ENCODE results near the gene INPP5D. TPM values are rescaled to one million over a fixed set of nuclear protein-coding genes. Genes with fewer than 3 reads are reported as not detected.

INPP5D gene
- total RNA-seq, 1 donor from 2014 or later: 14.7 TPM

- FAIRE-seq (no peak), DNase-seq (ENCODE audit: low read depth) (no peak)
- Histone ChIP-seq H3K4me2 (ENCODE audit: low read length) (no peak overlapping the region), H4K20me1 (ENCODE audit: insufficient read depth, low read length) (no peaks in the 10 kb centered on the region), H3K36me3 (ENCODE audit: insufficient read depth, low read length) (no peaks in the 10 kb centered on the region), H3K27me3 (ENCODE audit: insufficient read depth, low read length) (no peaks in the 10 kb centered on the region), H3K9me3 (ENCODE audit: insufficient read depth, low read depth, low read length) (no peaks in the 10 kb centered on the region), H3K27ac (ENCODE audit: low read depth, low read length) (no peak overlapping the region), H3K4me1 (ENCODE audit: insufficient read depth, low read length) (no peaks in the 10 kb centered on the region), H2AFZ (ENCODE audit: low read depth, low read length) (no peak overlapping the region), H3K9ac (ENCODE audit: low read length) (no peak overlapping the region), H3K4me3 (ENCODE audit: insufficient read depth, low read depth, low read length) (no peak overlapping the region), H3K79me2 (ENCODE audit: insufficient read depth, low read length) (no peaks in the 10 kb centered on the region)
- Mint-ChIP-seq H3K4me1 (ENCODE audit: low read depth, unreplicated experiment) (peaks cover 3% of the 10 kb centered on the region), H3K27me3 (ENCODE audit: low read depth, unreplicated experiment) (peaks cover 11% of the 10 kb centered on the region), H3K27ac (ENCODE audit: unreplicated experiment) (no peak overlapping the region), H3K9me3 (ENCODE audit: unreplicated experiment) (peaks cover 2% of the 10 kb centered on the region), H3K4me3 (ENCODE audit: unreplicated experiment) (no peak overlapping the region), H3K36me3 (ENCODE audit: low read depth, unreplicated experiment) (no peaks in the 10 kb centered on the region)
- TF ChIP-seq CTCF (IDR thresholded peaks at IDR 0.05; ENCODE audit: insufficient read depth, low read depth, low read length) (no peak), EZH2 (IDR thresholded peaks at IDR 0.05; ENCODE audit: insufficient read depth, low read length) (no peak)
Observed at GRCh38 chr2:233062451-233062850, 2.3 kb downstream of the INPP5D start.

DNA sequence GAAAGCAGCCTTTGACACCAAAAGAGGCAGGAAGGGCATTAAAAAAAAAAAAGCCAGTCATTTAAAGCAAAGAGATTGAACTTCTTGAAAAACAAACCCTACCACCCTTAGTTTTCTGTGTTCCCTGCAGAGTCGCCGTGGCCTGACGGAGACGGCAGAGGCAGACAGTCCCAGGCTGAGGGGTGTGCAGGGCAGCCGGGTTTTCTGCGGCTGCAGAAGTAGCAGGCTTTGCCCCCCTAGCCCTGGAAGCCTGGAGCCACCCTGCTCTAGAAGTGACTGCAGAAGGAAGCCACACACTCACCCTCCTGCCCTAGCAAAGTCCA, 2.8 kb downstream of the INPP5D start:
- no peak overlapping the region for H2AFZ ChIP-seq (ENCODE audit: low read depth, low read length)
- no peak overlapping the region for H3K27ac Mint-ChIP-seq (ENCODE audit: unreplicated experiment)
- H3K9me3 Mint-ChIP-seq (ENCODE audit: unreplicated experiment): peaks cover 2% of the 10 kb centered on the region
- no peak overlapping the region for H3K9ac ChIP-seq (ENCODE audit: low read length)
- no peak overlapping the region for H3K4me3 Mint-ChIP-seq (ENCODE audit: unreplicated experiment)
- H3K9me3 ChIP-seq (ENCODE audit: insufficient read depth, low read depth, low read length): no peaks in the 10 kb centered on the region
- no peak overlapping the region for H3K27ac ChIP-seq (ENCODE audit: low read depth, low read length)
- no peak overlapping the region for H3K4me2 ChIP-seq (ENCODE audit: low read length)
- no peaks in the 10 kb centered on the region for H3K27me3 ChIP-seq (ENCODE audit: insufficient read depth, low read length)
- H3K4me1 ChIP-seq (ENCODE audit: insufficient read depth, low read length): no peaks in the 10 kb centered on the region
- FAIRE-seq (no peak), DNase-seq (ENCODE audit: low read depth) (no peak)
- no peaks in the 10 kb centered on the region for H3K36me3 ChIP-seq (ENCODE audit: insufficient read depth, low read length)
- no peaks in the 10 kb centered on the region for H3K79me2 ChIP-seq (ENCODE audit: insufficient read depth, low read length)
- peaks cover 11% of the 10 kb centered on the region for H3K27me3 Mint-ChIP-seq (ENCODE audit: low read depth, unreplicated experiment)
- H3K36me3 Mint-ChIP-seq (ENCODE audit: low read depth, unreplicated experiment): no peaks in the 10 kb centered on the region
- peaks cover 3% of the 10 kb centered on the region for H3K4me1 Mint-ChIP-seq (ENCODE audit: low read depth, unreplicated experiment)
- TF ChIP-seq CTCF (IDR thresholded peaks at IDR 0.05; ENCODE audit: insufficient read depth, low read depth, low read length) (no peak), EZH2 (IDR thresholded peaks at IDR 0.05; ENCODE audit: insufficient read depth, low read length) (no peak)
- H4K20me1 ChIP-seq (ENCODE audit: insufficient read depth, low read length): no peaks in the 10 kb centered on the region
- H3K4me3 ChIP-seq (ENCODE audit: insufficient read depth, low read depth, low read length): no peak overlapping the region

DNA sequence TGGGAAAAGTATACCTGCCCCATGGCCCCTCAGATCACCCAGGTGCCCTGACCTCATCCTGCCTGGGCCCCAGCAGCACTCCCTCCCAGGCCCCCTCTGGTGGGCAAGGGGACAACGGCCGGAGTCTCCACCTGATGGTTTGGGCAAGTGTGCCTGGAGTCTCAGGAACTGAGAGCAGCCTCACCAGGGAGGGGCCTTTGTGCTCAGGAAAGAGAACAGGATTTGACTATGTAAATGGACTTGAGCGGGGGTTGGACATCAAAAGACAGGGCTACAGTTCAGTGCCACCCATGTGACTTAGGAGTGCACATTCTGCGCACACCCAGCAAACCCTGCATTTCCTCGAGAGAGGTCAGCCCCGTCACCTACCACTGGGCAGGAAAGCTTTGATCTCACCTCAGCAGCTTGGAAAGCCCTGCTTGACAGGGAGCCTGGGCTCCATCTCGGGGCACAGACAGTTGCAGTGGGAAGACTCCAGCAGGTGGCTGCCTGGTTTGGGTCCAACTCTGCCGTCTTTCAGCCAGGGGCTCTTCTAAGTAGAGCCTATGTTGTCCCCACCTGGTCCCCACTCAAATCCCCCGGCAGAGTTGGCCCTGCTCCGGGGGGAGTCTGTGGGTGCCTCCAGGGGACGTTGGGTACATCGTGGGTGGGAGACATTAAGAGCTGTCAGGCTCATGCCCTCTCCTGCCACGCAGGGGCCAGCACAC, 3.3 kb downstream of the INPP5D start:
- H3K79me2 ChIP-seq (ENCODE audit: insufficient read depth, low read length): no peaks in the 10 kb centered on the region
- Mint-ChIP-seq H3K36me3 (ENCODE audit: low read depth, unreplicated experiment) (no peaks in the 10 kb centered on the region), H3K27ac (ENCODE audit: unreplicated experiment) (no peak overlapping the region), H3K9me3 (ENCODE audit: unreplicated experiment) (peaks cover 3% of the 10 kb centered on the region), H3K4me1 (ENCODE audit: low read depth, unreplicated experiment) (peaks cover 3% of the 10 kb centered on the region), H3K27me3 (ENCODE audit: low read depth, unreplicated experiment) (peaks cover 8% of the 10 kb centered on the region), H3K4me3 (ENCODE audit: unreplicated experiment) (no peak overlapping the region)
- H3K4me3 ChIP-seq (ENCODE audit: insufficient read depth, low read depth, low read length): no peak overlapping the region
- DNase-seq (ENCODE audit: low read depth) (no peak), FAIRE-seq (no peak)
- H3K4me1 ChIP-seq (ENCODE audit: insufficient read depth, low read length): no peaks in the 10 kb centered on the region
- no peak overlapping the region for H2AFZ ChIP-seq (ENCODE audit: low read depth, low read length)
- no peaks in the 10 kb centered on the region for H3K27me3 ChIP-seq (ENCODE audit: insufficient read depth, low read length)
- no peak overlapping the region for H3K27ac ChIP-seq (ENCODE audit: low read depth, low read length)
- H4K20me1 ChIP-seq (ENCODE audit: insufficient read depth, low read length): no peaks in the 10 kb centered on the region
- TF ChIP-seq CTCF (IDR thresholded peaks at IDR 0.05; ENCODE audit: insufficient read depth, low read depth, low read length) (no peak), EZH2 (IDR thresholded peaks at IDR 0.05; ENCODE audit: insufficient read depth, low read length) (no peak)
- H3K9ac ChIP-seq (ENCODE audit: low read length): no peak overlapping the region
- no peaks in the 10 kb centered on the region for H3K36me3 ChIP-seq (ENCODE audit: insufficient read depth, low read length)
- H3K9me3 ChIP-seq (ENCODE audit: insufficient read depth, low read depth, low read length): no peaks in the 10 kb centered on the region
- no peak overlapping the region for H3K4me2 ChIP-seq (ENCODE audit: low read length)
